ENCODE data around the gene U2AF1L4.

The U2AF1L4 gene

GRCh38 chr19:35786299-35787160 is 41.3 kb upstream of the U2AF1L4 start:
- FAIRE-seq (no peak), DNase-seq (ENCODE audit: insufficient read length, low spot score) (no peak)
- no peak for TF ChIP-seq POLR2A (IDR thresholded peaks at IDR 0.05; ENCODE audit: low read depth, low read length)

GRCh38 chr19:35785339-35785627 is 40.1 kb upstream of the U2AF1L4 start:
- no peak for TF ChIP-seq POLR2A (IDR thresholded peaks at IDR 0.05; ENCODE audit: low read depth, low read length)
- no peak for FAIRE-seq
- DNase-seq (ENCODE audit: insufficient read length, low spot score): no peak

GRCh38 chr19:35784503-35785338 is 39.5 kb upstream of the U2AF1L4 start:
- FAIRE-seq: no peak
- no peak for TF ChIP-seq POLR2A (IDR thresholded peaks at IDR 0.05; ENCODE audit: low read depth, low read length)
- DNase-seq (ENCODE audit: insufficient read length, low spot score): no peak

GRCh38 chr19:35783469-35784434 is 38.5 kb upstream of the U2AF1L4 start:
- no peak for FAIRE-seq

GRCh38 chr19:35782589-35782988 is 37.4 kb upstream of the U2AF1L4 start:
- DNase-seq (ENCODE audit: insufficient read length, low spot score) (no peak), FAIRE-seq (no peak)
- no peak for TF ChIP-seq POLR2A (IDR thresholded peaks at IDR 0.05; ENCODE audit: low read depth, low read length)

More at GRCh38 chr19:35783469-35784434, 38.5 kb upstream of the U2AF1L4 start:
- no peak for TF ChIP-seq POLR2A (IDR thresholded peaks at IDR 0.05; ENCODE audit: low read depth, low read length)
- DNase-seq (ENCODE audit: insufficient read length, low spot score): no peak

- FAIRE-seq: no peak
- DNase-seq (ENCODE audit: insufficient read length, low spot score): no peak
- no peak for TF ChIP-seq POLR2A (IDR thresholded peaks at IDR 0.05; ENCODE audit: low read depth, low read length)
Observed at GRCh38 chr19:35781650-35782049, 36.4 kb upstream of the U2AF1L4 start.

GRCh38 chr19:35780717-35781116 is 35.5 kb upstream of the U2AF1L4 start:
- no peak for DNase-seq (ENCODE audit: insufficient read length, low spot score)
- FAIRE-seq: no peak
- no peak for TF ChIP-seq POLR2A (IDR thresholded peaks at IDR 0.05; ENCODE audit: low read depth, low read length)

- FAIRE-seq: no peak
- TF ChIP-seq POLR2A (IDR thresholded peaks at IDR 0.05; ENCODE audit: low read depth, low read length): no peak
- no peak for DNase-seq (ENCODE audit: insufficient read length, low spot score)
Observed at GRCh38 chr19:35780058-35780457, 34.8 kb upstream of the U2AF1L4 start.

- no peak for FAIRE-seq
- DNase-seq (ENCODE audit: insufficient read length, low spot score): no peak
- TF ChIP-seq POLR2A (IDR thresholded peaks at IDR 0.05; ENCODE audit: low read depth, low read length): no peak
Observed at GRCh38 chr19:35779033-35779432, 33.8 kb upstream of the U2AF1L4 start.

- TF ChIP-seq POLR2A (IDR thresholded peaks at IDR 0.05; ENCODE audit: low read depth, low read length): no peak
- no peak for FAIRE-seq
- DNase-seq (ENCODE audit: insufficient read length, low spot score): no peak
Observed at GRCh38 chr19:35777961-35778360, 32.7 kb upstream of the U2AF1L4 start.

GRCh38 chr19:35777086-35777841 is 32.0 kb upstream of the U2AF1L4 start:
- FAIRE-seq (no peak), DNase-seq (ENCODE audit: insufficient read length, low spot score) (no peak)
- no peak for TF ChIP-seq POLR2A (IDR thresholded peaks at IDR 0.05; ENCODE audit: low read depth, low read length)

GRCh38 chr19:35776102-35776788 is 31.0 kb upstream of the U2AF1L4 start:
- FAIRE-seq: no peak
- no peak for TF ChIP-seq POLR2A (IDR thresholded peaks at IDR 0.05; ENCODE audit: low read depth, low read length)
- no peak for DNase-seq (ENCODE audit: insufficient read length, low spot score)
